Fibroblast of mammary gland (primary cell): Measurements from ENCODE around the gene STPG2.

Experiments
- DNase-seq: peaks from one replicate; pipeline ENCODE4 v3.0.0-alpha.2; 2010; ENCODE audit warnings: low read depth
- H3K4me3 ChIP-seq: 2 replicates; pipeline ENCODE4 v1.5.1; 2011; ENCODE audit warnings: low read depth, mild to moderate bottlenecking, low read length, moderate library complexity; ENCODE audit not compliant: control insufficient read depth
- CTCF ChIP-seq: conservative IDR thresholded peaks from 2 replicates; pipeline ENCODE4 v1.5.1; 2011; ENCODE audit warnings: low read depth, low read length, inconsistent platforms; ENCODE audit not compliant: control insufficient read depth, insufficient read depth

Gene STPG2

DNA sequence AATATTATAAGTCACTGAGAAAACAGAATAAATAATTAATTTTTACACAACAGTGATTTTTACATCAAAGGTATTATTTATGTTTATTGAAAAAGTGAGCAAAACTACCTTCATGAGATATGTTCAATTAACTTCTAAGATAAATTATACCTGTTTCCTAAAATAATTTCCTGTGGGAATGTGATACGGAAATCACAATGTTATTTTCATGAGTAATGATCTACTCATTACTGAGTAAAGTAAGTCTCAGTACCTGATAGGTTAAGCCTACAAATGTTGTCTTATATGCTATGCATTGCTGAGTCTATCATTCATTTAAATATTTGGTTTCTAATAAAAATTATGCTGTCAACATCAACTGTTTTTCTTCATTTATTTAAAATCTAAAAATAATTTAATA lies 324.0 kb downstream of the STPG2 start:
- no peak for TF ChIP-seq CTCF
- DNase-seq, result no peak
- H3K4me3 ChIP-seq, result no peak overlapping the region

DNA sequence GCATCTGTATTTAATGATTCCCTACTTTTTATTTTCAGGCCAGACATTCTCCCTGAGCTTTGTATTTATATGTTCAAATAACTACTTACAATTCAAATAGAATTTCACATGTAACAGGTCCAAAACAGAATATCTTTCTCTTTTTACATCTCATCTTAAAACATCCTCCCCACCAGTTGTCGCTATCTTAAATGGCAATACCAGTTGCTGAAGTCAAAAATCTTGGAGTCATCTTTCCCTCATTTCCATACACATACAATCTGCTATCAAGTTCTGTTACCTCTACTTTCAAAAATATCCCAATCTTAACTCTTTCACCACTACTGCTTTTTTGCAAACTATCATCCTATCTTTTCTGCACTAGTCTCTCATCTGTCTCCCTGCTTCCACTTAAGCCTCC lies 330.5 kb downstream of the STPG2 start:
- DNase-seq, result no peak
- TF ChIP-seq CTCF, result no peak
- H3K4me3 ChIP-seq, result no peak overlapping the region

- H3K4me3 ChIP-seq, result no peak overlapping the region
- no peak for DNase-seq
- no peak for TF ChIP-seq CTCF
Observed at GRCh38 chr4:97786306-97786920, 356.9 kb downstream of the STPG2 start.

GRCh38 chr4:97778174-97778573 lies 365.1 kb downstream of the STPG2 start:
- H3K4me3 ChIP-seq, result no peak overlapping the region
- DNase-seq, result no peak
- no peak for TF ChIP-seq CTCF

DNA sequence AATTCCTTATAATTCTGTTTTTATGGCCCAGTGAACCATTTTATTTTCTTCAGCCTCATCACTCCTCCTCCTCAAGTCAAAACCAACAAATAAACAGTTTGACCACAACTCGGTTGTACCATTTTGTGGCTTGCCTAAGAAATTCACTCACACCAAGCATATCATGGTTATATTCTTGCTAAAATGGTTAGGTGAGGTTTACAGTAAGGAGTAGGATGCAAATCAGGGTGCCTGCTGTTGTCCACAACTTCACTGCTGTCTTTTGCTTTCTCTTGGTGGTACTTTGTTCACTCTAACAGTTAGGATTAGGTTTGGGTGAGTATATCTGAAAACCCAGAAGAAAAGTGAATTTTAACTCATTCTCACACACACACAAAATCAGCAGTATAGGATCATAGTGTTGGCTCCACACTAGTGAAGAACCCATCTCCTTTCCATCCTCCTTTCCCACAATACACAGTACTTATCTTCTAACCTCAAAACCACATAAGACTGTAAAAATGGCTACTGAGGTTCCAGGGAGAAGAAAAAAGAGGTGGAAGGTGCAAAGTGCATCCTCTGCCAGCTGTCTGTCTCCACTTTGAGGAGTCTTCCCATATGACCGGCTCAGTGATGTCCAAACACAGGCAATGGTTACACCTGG lies 368.8 kb downstream of the STPG2 start:
- no peak for TF ChIP-seq CTCF
- DNase-seq, result no peak

DNA sequence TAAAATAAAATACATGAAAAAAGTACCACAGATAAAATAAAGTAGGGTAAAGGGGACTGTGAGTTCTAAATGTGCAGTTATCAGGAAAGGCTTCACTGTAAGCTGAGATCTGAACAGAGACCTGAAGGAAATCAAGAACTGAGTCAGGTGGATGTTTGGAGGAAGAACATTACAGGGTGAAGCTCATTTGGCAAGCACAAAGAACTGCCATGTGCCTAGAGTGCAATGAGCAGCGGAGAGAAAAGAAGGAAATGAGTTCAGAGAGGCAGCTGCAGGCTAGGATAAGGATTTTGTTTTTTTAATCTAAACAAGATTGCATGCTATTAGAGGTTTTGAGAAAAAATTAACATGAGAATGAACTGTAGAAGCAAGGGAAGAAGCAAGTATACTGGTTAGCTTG lies 373.1 kb downstream of the STPG2 start:
- TF ChIP-seq CTCF, result no peak
- DNase-seq, result no peak
- H3K4me3 ChIP-seq, result no peak overlapping the region

More for the DNA sequence above, 368.8 kb downstream of the STPG2 start:
- H3K4me3 ChIP-seq, result no peak overlapping the region
